ENCODE results near the gene USP3.

The USP3 gene

DNA sequence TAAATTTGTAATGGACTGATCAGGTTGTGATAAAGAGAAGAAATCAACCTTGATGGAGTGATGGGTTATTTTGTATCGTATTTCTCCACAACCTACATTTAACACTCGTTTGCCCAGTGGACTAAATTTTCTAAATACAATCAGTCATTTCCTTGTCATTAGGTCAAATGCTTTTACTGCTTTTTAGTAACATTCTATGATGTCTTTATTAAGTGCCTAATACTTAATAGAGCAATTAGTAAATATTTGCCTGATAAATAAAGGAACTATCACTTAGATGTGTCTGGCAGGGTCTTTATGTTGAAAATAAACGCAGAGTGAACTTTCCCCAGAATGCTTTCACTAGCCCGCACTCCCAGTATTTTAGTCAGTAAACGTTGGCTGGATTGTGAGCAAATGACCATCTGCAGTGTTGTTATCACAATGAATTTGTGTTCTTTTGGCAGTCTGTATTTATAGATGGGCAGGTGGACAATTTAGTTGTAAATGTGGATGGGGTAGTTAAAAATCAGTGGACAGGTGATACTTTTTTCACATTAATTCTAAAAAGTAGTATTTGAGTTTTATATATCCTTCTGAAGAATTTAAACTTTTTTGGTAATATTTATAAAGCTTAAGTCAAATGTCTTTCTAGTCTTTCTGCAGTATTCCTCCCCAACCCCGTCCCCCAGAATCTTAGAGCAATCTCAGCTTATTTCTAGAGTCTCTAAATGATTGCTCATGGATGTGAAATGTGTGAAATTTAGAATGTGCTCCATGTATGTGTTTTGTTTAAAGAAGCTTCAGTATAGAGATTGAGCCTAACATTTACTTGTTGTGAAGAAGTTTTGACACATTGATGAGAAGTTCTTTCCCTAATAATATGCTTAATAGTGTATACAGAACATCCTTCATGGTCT is 4.9 kb downstream of the USP3 start:
- Histone ChIP-seq H3F3A (ENCODE audit: insufficient read depth, low read length) (peaks cover 10% of the 10 kb centered on the region), H3K9me2 (replicated peaks; ENCODE audit: insufficient read depth, low read length) (no peaks in the 10 kb centered on the region), H3K4me2 (ENCODE audit: low read depth, low read length) (no peak overlapping the region), H3K4me1 (ENCODE audit: low read length) (peaks cover 38% of the 10 kb centered on the region), H4K20me1 (ENCODE audit: insufficient read depth, low read length) (peaks cover 37% of the 10 kb centered on the region), H3K4me3 (ENCODE audit: low read length) (no peak overlapping the region), H2AFZ (ENCODE audit: low read length) (no peak overlapping the region), H3K9me3 (replicated peaks; ENCODE audit: insufficient read depth, low read length) (no peaks in the 10 kb centered on the region), H3K27ac (ENCODE audit: low read length) (no peak overlapping the region), H3K27me3 (replicated peaks; ENCODE audit: insufficient read depth, low read length) (no peaks in the 10 kb centered on the region), H3K9ac (ENCODE audit: low read length) (no peak overlapping the region), H3K79me2 (ENCODE audit: low read length) (peaks cover 93% of the 10 kb centered on the region), H3K36me3 (replicated peaks; ENCODE audit: insufficient read depth, low read length) (no peaks in the 10 kb centered on the region)
- TF ChIP-seq EZH2 (optimal IDR thresholded peaks at IDR 0.05; ENCODE audit: low read depth, low read length) (no peak), EZH2phosphoT487 (IDR thresholded peaks at IDR 0.05; ENCODE audit: low read length) (no peak)
- TF ChIP-seq, protein P1, sequence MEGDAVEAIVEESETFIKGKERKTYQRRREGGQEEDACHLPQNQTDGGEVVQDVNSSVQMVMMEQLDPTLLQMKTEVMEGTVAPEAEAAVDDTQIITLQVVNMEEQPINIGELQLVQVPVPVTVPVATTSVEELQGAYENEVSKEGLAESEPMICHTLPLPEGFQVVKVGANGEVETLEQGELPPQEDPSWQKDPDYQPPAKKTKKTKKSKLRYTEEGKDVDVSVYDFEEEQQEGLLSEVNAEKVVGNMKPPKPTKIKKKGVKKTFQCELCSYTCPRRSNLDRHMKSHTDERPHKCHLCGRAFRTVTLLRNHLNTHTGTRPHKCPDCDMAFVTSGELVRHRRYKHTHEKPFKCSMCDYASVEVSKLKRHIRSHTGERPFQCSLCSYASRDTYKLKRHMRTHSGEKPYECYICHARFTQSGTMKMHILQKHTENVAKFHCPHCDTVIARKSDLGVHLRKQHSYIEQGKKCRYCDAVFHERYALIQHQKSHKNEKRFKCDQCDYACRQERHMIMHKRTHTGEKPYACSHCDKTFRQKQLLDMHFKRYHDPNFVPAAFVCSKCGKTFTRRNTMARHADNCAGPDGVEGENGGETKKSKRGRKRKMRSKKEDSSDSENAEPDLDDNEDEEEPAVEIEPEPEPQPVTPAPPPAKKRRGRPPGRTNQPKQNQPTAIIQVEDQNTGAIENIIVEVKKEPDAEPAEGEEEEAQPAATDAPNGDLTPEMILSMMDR (IDR thresholded peaks at IDR 0.05; ENCODE audit: low read length) = no peak
- no peak for DNase-seq

DNA sequence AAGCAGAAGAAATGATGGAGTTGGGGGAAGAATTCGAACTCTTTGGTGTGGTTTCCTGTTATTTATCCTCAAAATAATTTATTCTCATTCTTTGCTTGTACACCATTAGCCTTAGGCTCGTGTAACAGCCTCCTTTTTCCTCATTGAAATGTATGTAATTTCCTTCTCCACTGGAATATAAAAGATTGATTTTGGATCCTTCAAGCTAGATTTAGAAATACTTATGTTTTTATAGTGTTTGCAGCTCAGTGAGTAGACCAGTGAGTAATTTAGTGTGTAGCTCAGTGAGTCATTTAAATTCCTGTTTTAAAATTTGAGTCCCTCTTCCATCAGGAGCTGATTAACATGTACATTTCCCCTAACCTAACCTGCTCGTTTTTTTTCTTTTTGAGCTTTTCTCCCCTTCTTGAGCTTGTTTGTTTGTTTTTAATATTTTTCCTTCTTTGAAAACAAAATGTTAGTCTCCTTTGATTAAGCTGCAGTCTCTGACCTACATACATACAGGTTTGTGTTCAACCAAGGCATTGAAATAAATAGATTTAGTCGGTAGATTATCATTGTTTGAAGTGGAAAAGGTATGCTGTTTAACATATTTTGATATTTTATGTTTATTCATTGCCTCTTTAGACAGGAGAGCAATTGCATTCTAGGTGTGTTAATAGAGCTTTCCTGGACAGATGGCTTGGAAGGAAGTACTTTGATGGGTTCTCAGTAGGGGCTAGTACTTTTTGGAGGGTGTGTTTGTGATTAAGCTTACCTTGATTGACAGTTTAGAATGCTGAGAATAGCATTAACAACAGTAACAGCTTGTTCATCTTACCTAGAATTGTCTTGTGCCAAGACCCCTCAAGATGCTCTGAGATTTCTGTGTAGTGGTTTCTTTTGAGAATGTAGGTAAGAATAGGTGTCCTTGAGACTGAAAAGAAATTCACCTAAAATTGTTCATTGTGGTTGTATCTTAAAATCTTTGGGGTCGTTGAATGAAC is 5.9 kb downstream of the USP3 start:
- Histone ChIP-seq H3K79me2 (ENCODE audit: low read length) (peaks cover 100% of the 10 kb centered on the region), H3K27ac (ENCODE audit: low read length) (no peak overlapping the region), H3F3A (ENCODE audit: insufficient read depth, low read length) (peaks cover 9% of the 10 kb centered on the region), H3K9me3 (replicated peaks; ENCODE audit: insufficient read depth, low read length) (no peaks in the 10 kb centered on the region), H3K27me3 (replicated peaks; ENCODE audit: insufficient read depth, low read length) (no peaks in the 10 kb centered on the region), H4K20me1 (ENCODE audit: insufficient read depth, low read length) (peaks cover 47% of the 10 kb centered on the region), H3K36me3 (replicated peaks; ENCODE audit: insufficient read depth, low read length) (no peaks in the 10 kb centered on the region), H3K4me3 (ENCODE audit: low read length) (no peak overlapping the region), H3K4me2 (ENCODE audit: low read depth, low read length) (no peak overlapping the region), H2AFZ (ENCODE audit: low read length) (no peak overlapping the region), H3K9me2 (replicated peaks; ENCODE audit: insufficient read depth, low read length) (no peaks in the 10 kb centered on the region), H3K9ac (ENCODE audit: low read length) (no peak overlapping the region), H3K4me1 (ENCODE audit: low read length) (peaks cover 41% of the 10 kb centered on the region)
- DNase-seq = no peak
- no peak for TF ChIP-seq EZH2phosphoT487 (IDR thresholded peaks at IDR 0.05; ENCODE audit: low read length)
- TF ChIP-seq EZH2 (optimal IDR thresholded peaks at IDR 0.05; ENCODE audit: low read depth, low read length) = no peak
- TF ChIP-seq, protein P1 (IDR thresholded peaks at IDR 0.05; ENCODE audit: low read length) = no peak

DNA sequence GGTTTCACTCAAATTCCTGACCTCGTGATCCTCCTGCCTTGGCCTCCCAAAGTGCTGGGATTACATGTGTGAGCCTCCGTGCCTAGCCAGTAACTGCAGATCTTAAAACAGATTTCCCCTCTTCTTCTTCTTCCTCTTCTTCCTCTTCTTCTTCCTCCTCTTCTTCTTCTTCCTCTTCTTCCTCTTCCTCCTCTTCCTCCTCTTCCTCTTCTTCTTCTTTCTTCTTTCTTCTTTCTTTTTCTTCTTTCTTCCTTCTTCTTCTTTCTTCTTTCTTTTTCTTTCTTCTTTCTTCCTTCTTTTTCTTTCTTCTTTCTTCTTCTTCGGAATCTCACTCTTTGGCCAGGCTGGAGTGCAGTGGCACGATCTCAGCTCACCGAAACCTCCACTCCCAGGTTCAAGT is 7.8 kb downstream of the USP3 start:
- Histone ChIP-seq H3F3A (ENCODE audit: insufficient read depth, low read length) (0 out of 2 replicates have a peak, but pooled peaks cover 3% of the 10 kb centered on the region), H2AFZ (ENCODE audit: low read length) (no peak overlapping the region), H3K36me3 (replicated peaks; ENCODE audit: insufficient read depth, low read length) (no peaks in the 10 kb centered on the region), H3K27ac (ENCODE audit: low read length) (no peak overlapping the region), H3K79me2 (ENCODE audit: low read length) (peaks cover 99% of the 10 kb centered on the region), H4K20me1 (ENCODE audit: insufficient read depth, low read length) (peaks cover 59% of the 10 kb centered on the region), H3K9me2 (replicated peaks; ENCODE audit: insufficient read depth, low read length) (no peaks in the 10 kb centered on the region), H3K9me3 (replicated peaks; ENCODE audit: insufficient read depth, low read length) (no peaks in the 10 kb centered on the region), H3K9ac (ENCODE audit: low read length) (no peak overlapping the region), H3K4me2 (ENCODE audit: low read depth, low read length) (no peak overlapping the region), H3K4me3 (ENCODE audit: low read length) (no peak overlapping the region), H3K4me1 (ENCODE audit: low read length) (peaks cover 43% of the 10 kb centered on the region), H3K27me3 (replicated peaks; ENCODE audit: insufficient read depth, low read length) (no peaks in the 10 kb centered on the region)
- DNase-seq = no peak
- TF ChIP-seq EZH2phosphoT487 (IDR thresholded peaks at IDR 0.05; ENCODE audit: low read length) (no peak), EZH2 (optimal IDR thresholded peaks at IDR 0.05; ENCODE audit: low read depth, low read length) (no peak)
- TF ChIP-seq, protein P1 (IDR thresholded peaks at IDR 0.05; ENCODE audit: low read length) = no peak

All from MM.1S (cell line).